Measurements from ENCODE around the gene FAM200A. TPM values are rescaled to one million over a fixed set of nuclear protein-coding genes. Genes with fewer than 3 reads are reported as not detected.
A peak's percentile ranks its signal among the peaks of the same experiment; 100 is the strongest.
"Not testable (repeated sequence)": the region's sequence is repeated elsewhere in the genome, so short reads cannot be mapped to it uniquely, and the experiment has no call there.

FAM200A gene
- total RNA-seq, 1 donor from 2014 or later: 21.1 TPM

DNA sequence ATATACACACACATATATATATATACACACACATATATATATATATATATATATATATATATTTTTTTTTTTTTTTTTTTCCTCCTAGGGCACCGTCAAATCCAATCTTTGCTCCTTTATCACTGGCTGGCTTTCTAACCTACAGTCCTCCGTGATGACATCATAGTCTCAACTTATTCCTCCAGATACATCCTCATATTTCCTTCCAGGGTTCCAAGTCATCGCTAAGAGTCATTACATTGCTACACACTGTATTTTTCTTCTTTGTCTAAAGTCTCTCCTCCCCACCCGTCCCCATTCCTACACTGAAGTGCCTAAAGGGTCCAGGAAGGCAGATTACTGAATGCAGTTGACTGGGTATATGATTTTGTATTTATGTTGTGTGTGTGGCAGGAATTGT is 1.1 kb upstream of the FAM200A start:
- Mint-ChIP-seq H3K4me1 (peaks cover 19% of the 10 kb centered on the region), H3K27ac (no peak overlapping the region), H3K36me3 (peaks cover 25% of the 10 kb centered on the region), H3K4me3 (peak overlapping the region; percentile 73), H3K9me3 (peaks cover 8% of the 10 kb centered on the region), H3K27me3 (ENCODE audit: insufficient read depth, low read depth) (peaks cover under 1% of the 10 kb centered on the region)
- H3K4me1 ChIP-seq: peaks cover 13% of the 10 kb centered on the region
- H3K4me2 ChIP-seq: no peak overlapping the region
- H3F3A ChIP-seq (ENCODE audit: low read depth): peaks cover 5% of the 10 kb centered on the region
- DNase-seq (ENCODE audit: low spot score): no peak
- H3K9me3 ChIP-seq (ENCODE audit: low read depth): peaks cover 3% of the 10 kb centered on the region
- peaks cover 7% of the 10 kb centered on the region for H3K36me3 ChIP-seq
- H3K79me2 ChIP-seq (ENCODE audit: low read depth): peaks cover 50% of the 10 kb centered on the region
- H3K4me3 ChIP-seq: no peak overlapping the region
- no peaks in the 10 kb centered on the region for H4K20me1 ChIP-seq (ENCODE audit: low read depth)
- H2AFZ ChIP-seq (replicated peaks): no peak overlapping the region
- H3K27me3 ChIP-seq: no peaks in the 10 kb centered on the region
- no peak overlapping the region for H3K9ac ChIP-seq
- no peak overlapping the region for H3K27ac ChIP-seq
- TF ChIP-seq EZH2 (IDR thresholded peaks at IDR 0.05) (no peak), EZH2phosphoT487 (IDR thresholded peaks at IDR 0.05) (no peak)
- TF ChIP-seq, protein P1, sequence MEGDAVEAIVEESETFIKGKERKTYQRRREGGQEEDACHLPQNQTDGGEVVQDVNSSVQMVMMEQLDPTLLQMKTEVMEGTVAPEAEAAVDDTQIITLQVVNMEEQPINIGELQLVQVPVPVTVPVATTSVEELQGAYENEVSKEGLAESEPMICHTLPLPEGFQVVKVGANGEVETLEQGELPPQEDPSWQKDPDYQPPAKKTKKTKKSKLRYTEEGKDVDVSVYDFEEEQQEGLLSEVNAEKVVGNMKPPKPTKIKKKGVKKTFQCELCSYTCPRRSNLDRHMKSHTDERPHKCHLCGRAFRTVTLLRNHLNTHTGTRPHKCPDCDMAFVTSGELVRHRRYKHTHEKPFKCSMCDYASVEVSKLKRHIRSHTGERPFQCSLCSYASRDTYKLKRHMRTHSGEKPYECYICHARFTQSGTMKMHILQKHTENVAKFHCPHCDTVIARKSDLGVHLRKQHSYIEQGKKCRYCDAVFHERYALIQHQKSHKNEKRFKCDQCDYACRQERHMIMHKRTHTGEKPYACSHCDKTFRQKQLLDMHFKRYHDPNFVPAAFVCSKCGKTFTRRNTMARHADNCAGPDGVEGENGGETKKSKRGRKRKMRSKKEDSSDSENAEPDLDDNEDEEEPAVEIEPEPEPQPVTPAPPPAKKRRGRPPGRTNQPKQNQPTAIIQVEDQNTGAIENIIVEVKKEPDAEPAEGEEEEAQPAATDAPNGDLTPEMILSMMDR (IDR thresholded peaks at IDR 0.05): no peak

DNA sequence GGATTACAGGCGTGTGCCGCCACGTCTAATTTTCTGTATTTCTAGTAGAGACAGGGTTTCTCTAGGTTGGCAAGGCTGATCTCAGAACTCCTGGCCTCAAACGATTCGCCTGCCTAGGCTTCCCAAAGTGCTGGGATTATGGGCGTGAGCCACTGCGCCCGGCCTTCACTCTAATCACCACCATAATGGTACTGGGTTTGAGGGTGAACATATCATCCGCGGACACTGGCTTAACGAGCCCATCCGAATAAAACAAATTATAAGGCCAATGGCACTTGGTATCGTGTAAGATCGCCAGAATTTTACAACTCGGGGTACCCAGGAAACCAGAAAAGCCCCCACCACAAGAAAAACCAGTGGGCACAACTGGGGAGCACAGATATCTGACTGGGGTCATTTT is 580 bp downstream of the FAM200A start:
- no peaks in the 10 kb centered on the region for H4K20me1 ChIP-seq (ENCODE audit: low read depth)
- Mint-ChIP-seq H3K9me3 (peaks cover 16% of the 10 kb centered on the region), H3K4me3 (peak overlapping the region; percentile 87), H3K4me1 (peaks cover 13% of the 10 kb centered on the region), H3K36me3 (peaks cover 39% of the 10 kb centered on the region), H3K27ac (no peak overlapping the region), H3K27me3 (ENCODE audit: insufficient read depth, low read depth) (no peaks in the 10 kb centered on the region)
- H3K79me2 ChIP-seq (ENCODE audit: low read depth): peaks cover 33% of the 10 kb centered on the region
- no peaks in the 10 kb centered on the region for H3K27me3 ChIP-seq
- peak overlapping the region; percentile 44 for H2AFZ ChIP-seq (replicated peaks)
- H3K9me3 ChIP-seq (ENCODE audit: low read depth): peaks cover 9% of the 10 kb centered on the region
- peak; percentile 12 for DNase-seq (ENCODE audit: low spot score)
- no peak overlapping the region for H3K27ac ChIP-seq
- H3F3A ChIP-seq (ENCODE audit: low read depth): peaks cover 5% of the 10 kb centered on the region
- H3K4me1 ChIP-seq: peaks cover 6% of the 10 kb centered on the region
- TF ChIP-seq EZH2 (IDR thresholded peaks at IDR 0.05) (no peak), EZH2phosphoT487 (IDR thresholded peaks at IDR 0.05) (no peak)
- TF ChIP-seq, protein P1 (IDR thresholded peaks at IDR 0.05): no peak
- H3K9ac ChIP-seq: peak overlapping the region; percentile 97
- H3K36me3 ChIP-seq: peaks cover 24% of the 10 kb centered on the region
- peak overlapping the region; percentile 99 for H3K4me2 ChIP-seq
- peak overlapping the region; percentile 81 for H3K4me3 ChIP-seq

DNA sequence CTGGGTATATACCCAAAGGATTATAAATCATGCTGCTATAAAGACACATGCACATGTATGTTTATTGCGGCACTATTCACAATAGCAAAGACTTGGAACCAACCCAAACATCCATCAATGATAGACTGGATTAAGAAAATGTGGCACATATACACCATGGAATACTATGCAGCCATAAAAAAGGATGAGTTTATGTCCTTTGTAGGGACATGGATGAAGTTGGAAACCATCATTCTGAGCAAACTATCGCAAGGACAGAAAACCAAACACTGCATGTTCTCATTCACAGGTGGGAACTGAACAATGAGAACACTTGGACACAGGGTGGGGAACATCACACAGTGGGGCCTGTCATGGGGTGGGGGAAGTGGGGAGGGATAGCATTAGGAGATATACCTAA is 2.4 kb downstream of the FAM200A start:
- H3K36me3 Mint-ChIP-seq: peaks cover 35% of the 10 kb centered on the region
- not testable (repeated sequence) for H2AFZ ChIP-seq (replicated peaks); H3K4me3 ChIP-seq; H3F3A ChIP-seq (ENCODE audit: low read depth); H3K27ac ChIP-seq; H3K9me3 ChIP-seq (ENCODE audit: low read depth); H3K4me1 ChIP-seq; H4K20me1 ChIP-seq (ENCODE audit: low read depth); DNase-seq (ENCODE audit: low spot score); H3K9ac ChIP-seq; H3K27me3 Mint-ChIP-seq (ENCODE audit: insufficient read depth, low read depth); H3K4me2 ChIP-seq; H3K27ac Mint-ChIP-seq; H3K27me3 ChIP-seq
- peaks cover 28% of the 10 kb centered on the region for H3K79me2 ChIP-seq (ENCODE audit: low read depth)
- H3K4me3 Mint-ChIP-seq: peak overlapping the region; percentile 50
- peaks cover 19% of the 10 kb centered on the region for H3K9me3 Mint-ChIP-seq
- H3K4me1 Mint-ChIP-seq: peaks cover 11% of the 10 kb centered on the region
- H3K36me3 ChIP-seq: peaks cover 24% of the 10 kb centered on the region

DNA sequence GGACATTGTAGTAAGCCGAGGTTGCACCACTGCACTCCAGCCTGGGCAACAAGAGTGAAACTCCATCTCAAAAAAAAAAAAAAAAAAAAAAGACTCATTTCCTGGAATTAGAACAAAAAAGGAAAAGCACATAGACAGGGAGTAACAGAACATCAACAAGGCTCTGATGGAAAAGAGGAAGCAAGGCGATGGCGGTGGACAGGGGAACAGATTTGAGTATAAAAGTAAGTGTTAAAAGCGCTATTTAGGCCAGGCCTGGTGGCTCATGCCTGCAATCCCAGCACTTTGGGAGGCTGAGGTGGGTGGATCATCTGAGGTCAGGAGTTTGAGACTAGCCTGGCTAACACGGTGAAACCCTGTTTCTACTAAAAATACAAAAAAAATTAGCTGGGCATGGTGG is 6.6 kb downstream of the FAM200A start:
- H4K20me1 ChIP-seq (ENCODE audit: low read depth); H3K4me1 ChIP-seq; H3K27me3 Mint-ChIP-seq (ENCODE audit: insufficient read depth, low read depth); H3K9ac ChIP-seq; H2AFZ ChIP-seq (replicated peaks); H3K4me1 Mint-ChIP-seq; H3F3A ChIP-seq (ENCODE audit: low read depth); H3K27ac ChIP-seq; H3K4me3 ChIP-seq; H3K27me3 ChIP-seq; DNase-seq (ENCODE audit: low spot score); H3K4me3 Mint-ChIP-seq; H3K27ac Mint-ChIP-seq; H3K4me2 ChIP-seq: not testable (repeated sequence)
- Histone ChIP-seq H3K36me3 (peaks cover 24% of the 10 kb centered on the region), H3K9me3 (ENCODE audit: low read depth) (peaks cover 11% of the 10 kb centered on the region), H3K79me2 (ENCODE audit: low read depth) (peaks cover 12% of the 10 kb centered on the region)
- Mint-ChIP-seq H3K36me3 (peaks cover 55% of the 10 kb centered on the region), H3K9me3 (peaks cover 45% of the 10 kb centered on the region)
